ENCODE results near the gene LAMB4. TPM values are rescaled to one million over a fixed set of nuclear protein-coding genes. Genes with fewer than 3 reads are reported as not detected.

LAMB4 gene
- polyA plus RNA-seq, 1 donor: 0.70 TPM

DNA sequence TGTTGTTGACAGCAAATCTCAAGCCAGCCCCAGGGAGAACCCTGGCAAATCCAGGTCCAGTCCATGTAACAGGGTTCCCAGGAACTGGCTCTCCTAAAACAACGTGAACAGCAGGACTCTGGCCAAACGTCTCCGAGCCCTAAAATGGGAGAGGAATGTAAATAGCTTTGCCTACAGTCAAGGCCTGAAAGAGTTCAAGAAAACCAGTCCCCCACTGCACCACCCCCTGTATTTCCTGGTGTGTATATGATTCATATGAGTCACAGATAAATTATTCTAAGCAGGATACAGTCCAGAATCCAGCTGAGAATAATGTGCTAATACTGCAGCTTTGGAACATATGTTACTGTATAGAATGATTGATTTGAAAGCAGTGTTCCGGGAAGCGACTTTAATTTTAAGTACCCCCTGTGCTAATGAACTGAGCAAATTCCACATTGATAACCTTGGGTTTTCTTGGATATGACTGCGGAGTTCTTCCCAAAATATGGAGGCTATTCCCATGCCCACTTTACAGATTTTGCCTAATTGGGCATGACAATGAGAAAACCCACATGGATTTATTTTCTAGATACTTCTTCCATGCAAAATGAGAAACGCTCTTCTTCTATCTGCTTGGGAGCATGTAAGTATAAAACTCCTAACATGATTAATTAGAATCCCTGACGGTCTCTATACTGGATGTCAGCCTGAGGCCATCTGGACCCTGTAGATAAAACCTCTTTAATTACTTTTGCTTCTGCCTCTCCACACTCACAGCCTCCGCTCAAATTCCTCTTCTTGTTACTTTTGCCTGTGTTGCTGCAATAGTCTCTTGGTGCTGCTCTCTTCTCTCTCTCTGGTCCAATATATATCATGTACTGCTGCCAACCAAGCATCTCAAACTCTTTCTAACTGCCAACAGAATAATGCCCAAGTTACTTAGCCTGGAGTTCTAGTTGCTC lies 50.2 kb downstream of the LAMB4 start:
- no peak for DNase-seq

DNA sequence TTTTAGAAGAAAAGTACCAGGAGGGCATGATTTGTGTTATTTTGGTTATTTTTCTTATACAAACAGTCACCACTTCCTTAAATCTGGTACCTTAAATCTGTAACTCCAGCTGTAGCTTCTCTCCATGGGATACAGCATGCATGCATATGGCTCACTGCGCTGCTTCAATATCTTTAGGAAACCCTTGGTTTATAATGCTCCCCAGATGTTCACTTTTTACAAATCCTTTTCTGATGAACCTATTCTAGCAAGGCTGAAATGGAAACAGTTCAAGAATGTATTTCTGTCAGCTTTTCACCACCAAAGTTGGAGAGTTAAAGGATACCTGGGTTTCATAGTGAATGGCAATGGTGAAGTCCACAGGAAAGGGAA lies 50.9 kb downstream of the LAMB4 start:
- no peak for DNase-seq

DNA sequence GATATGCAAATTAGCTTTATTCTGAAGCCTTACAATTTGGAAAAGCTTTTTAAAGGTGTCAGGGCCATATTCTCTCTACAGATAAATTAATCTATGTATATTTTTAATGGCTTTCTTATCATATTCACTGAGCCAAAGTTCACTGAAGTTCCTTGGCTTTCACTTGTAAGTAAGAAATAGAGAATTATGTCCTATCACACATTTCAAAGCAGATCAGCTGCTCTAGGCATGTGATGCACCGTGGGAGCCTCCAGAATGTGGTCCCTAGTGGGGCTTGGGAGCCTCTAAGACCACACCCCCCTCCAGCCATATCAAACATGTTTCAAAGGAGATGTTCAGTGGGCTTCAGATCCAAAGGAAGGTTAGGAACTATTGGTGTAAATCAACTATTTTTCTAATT lies 51.5 kb downstream of the LAMB4 start:
- no peak for DNase-seq

DNA sequence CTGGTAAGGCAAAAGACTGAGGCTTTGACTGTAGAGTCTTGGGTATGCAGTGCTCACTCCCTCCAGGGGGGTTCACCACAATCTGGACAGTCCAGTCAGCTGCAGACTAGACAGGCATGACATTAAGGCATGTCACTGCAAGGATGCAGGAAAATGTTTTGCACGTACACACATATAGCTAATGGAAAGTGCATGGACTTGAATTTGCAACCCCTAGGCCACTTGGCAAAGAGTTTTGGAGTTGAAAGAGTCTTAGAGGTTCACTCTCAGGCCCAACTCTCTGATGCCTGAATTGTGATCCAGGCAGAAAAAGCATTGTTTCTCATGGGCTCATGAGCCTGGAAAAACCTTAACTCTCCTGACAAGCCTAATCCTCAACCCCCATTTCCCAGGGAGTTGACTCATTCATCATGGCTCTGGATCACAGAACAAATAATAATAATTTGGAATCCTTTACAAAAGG lies 51.9 kb downstream of the LAMB4 start:
- DNase-seq: no peak

DNA sequence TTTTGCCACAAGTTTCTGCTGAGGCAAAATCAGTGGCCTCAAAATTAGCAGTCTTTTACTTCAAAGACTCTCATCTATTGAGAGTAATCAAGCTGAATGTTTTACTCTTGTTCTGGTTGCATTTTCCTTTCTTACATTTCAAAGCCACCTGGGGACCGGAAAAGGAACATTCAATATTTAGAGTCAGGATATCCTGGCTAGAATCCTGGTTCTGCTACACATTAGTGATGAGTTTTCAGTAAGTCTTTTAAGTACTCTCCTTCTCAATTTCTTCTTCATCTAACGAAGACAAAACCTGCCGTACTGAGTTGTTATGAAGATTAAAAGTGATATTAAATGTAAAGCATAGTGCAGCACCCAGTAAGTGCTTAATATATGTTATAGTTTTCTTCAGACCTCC lies 52.5 kb downstream of the LAMB4 start:
- DNase-seq: no peak

DNA sequence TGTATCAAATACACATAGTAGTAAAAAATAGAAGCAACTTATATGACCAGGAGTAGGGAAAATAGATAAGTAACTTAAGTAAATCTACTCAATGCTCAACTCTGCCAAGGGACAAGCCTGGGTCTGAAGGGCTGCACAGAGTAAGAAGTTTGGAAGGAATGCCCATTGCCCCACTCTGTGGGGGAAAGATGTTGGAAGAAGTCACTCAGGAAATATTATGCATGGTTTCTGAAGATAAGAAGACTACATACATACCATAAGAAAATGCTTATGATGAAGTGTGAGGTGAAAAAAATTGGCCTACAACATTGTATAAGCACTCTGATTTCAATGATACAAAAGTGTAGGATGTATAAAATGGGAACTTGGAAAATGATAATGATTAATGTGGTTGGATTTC lies 54.0 kb downstream of the LAMB4 start:
- DNase-seq: no peak

DNA sequence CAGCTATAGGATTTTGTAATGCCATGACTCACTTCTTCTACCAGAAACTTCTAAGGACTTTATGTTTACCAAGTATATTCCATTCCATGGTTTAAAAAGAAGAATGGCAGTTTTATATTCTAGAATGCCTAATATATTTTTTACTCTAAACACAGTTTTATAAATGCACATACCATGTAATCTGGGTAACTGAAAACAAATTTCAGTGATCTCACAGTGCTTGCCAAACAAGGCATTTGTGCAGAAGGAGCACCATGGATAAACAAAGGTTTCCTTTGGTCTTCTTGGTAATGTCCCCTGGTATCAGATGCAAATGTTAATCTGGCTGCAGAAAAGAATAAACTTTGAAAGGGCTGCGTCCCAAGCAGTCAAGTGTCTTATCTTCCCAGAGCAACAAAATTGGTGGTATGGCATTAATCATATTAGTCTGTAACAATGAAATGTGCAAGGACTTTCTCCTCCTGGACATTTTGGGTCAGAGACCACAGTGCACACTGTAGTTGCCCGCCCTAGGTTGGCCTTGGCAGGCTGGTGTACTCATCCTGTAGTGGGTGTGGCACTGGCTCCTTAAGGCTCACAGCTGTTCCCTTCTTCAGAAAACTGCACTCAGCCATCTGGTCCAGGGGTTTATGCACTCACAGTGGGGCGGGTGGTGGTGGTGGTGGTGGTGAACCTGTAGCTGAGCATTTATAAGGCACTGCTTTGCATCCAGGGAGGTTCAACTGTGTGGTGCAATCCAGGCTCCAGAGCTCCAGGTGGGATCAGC lies 56.7 kb downstream of the LAMB4 start:
- no peak for DNase-seq

DNA sequence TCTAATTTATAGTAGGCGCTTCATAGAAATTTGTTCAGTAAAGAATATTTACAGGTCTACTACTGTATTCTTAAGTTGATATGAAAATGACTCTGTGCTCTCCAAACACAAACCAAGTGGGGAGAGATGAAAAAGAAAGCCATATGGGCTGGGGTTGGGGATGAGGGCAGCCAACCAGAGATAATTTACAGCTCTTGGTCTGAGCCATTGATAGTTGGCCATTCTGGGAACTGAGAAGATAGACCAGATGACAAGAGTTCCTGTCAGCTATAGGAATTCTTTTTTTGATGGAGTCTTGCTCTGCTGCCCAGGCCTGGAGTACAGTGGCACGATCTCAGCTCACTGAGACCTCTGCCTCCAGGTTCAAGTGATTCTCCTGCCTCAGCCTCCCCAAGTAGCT lies 57.4 kb downstream of the LAMB4 start:
- no peak for DNase-seq

DNA sequence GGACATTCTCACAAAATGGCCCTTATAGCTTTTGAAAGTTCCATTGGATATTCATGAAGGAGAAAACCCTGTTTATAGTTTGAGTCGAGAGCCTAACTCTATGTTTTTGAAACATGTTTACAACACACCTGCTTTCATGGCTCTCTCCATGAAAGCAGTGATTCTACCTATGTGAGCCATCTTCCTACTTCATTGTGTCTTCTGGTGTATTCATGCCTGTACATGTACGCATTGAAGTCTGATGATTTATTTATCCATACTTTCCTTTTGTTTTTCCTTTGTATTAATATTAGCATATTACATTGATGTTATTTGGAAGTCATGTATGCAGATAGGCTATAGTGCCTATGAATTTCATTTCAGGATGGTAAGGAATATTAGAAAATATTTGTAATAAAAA lies 58.0 kb downstream of the LAMB4 start:
- no peak for DNase-seq

DNA sequence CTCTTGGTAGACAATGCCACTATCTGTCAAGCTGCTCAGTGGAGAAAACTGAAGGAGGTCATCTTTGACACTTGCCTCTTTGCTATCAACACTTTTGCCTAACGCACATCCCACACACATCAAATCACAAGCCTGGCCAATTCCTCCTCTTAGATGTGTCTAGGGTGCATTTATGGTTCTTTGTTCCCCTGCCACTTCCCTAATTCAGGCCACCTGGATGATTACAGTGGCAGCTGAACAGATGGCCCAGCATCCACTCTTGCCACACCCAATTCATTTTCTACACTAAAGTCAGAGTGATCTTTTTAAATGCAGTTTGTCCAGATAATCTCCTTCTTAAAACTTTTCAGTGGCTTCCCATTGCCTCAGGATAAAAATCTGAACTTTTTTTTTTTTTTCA lies 58.6 kb downstream of the LAMB4 start:
- DNase-seq: no peak

DNA sequence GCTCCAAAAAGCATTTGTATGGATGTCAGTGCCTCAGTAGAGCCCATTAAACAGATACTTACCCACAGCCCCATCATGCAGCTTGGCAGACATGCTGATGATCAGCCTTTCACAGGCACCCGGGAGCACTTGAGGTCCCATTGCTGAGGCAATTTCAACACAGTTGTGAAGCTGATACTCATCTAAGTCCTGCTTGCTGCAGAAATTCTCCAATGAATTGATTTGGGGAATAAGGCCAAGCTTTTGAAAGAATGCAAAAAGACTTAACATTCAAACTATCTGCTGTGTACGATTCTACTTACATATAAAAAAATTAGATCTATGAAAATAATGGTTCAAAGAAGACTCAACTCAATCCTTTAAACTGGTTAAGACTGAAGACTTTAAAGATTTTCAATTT lies 60.5 kb downstream of the LAMB4 start:
- DNase-seq: no peak

DNA sequence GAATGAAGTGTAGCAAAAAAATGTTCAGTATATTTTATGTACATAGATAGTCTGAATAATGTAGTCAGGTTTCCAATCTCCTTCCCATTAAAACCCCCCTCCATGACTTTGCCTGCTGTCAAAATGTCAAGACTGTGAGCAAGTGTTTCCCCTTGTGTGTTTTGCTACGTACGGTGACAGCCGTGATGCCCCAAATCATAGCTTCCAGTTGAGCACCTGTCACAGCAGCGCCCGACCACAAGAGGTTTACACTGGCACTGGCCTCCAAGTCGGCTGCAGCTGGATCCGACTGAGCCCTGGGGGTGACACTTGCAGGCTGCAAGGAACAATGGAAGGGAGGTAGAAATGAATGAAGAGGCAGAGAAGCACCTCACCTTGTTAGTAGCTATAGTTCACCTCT lies 62.3 kb downstream of the LAMB4 start:
- DNase-seq: no peak

DNA sequence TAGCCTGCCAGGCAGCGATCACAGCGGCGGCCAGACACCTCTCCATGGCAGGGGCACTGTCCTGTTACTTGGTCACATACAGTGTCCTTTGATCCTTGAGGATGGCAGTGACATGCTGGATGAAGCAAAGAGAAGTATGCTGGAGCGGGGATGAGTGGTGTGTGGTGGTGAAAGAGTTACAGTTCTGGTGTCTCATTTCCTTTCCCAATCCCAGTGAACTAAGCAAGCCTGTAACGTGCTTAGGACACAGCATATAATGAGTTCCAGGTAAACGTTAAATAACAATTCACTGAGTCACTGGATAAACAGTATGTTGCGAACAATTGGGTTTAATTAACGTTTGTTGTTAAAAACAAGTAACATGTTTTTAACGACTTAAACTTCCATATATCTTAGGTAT lies 63.7 kb downstream of the LAMB4 start:
- DNase-seq: no peak

DNA sequence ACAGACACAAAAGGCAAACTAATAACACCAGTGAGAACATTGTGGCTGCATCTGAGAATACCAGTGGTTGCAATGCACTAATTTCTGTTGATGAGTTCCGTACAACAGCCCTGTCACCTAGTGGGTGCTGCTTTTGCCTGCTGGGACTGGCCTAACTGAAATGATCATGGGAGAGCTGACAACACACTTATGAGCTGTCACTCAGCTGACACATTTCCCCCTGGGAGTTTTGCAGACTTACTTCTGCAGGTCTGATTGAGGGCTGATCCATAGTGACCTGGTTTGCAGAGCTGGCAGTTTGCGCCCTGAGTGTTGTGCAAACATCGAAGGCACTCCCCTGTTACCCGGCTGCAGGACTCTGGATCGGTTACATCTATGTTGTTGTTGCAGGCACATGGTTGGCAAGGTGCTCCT lies 66.6 kb downstream of the LAMB4 start:
- no peak for DNase-seq

DNA sequence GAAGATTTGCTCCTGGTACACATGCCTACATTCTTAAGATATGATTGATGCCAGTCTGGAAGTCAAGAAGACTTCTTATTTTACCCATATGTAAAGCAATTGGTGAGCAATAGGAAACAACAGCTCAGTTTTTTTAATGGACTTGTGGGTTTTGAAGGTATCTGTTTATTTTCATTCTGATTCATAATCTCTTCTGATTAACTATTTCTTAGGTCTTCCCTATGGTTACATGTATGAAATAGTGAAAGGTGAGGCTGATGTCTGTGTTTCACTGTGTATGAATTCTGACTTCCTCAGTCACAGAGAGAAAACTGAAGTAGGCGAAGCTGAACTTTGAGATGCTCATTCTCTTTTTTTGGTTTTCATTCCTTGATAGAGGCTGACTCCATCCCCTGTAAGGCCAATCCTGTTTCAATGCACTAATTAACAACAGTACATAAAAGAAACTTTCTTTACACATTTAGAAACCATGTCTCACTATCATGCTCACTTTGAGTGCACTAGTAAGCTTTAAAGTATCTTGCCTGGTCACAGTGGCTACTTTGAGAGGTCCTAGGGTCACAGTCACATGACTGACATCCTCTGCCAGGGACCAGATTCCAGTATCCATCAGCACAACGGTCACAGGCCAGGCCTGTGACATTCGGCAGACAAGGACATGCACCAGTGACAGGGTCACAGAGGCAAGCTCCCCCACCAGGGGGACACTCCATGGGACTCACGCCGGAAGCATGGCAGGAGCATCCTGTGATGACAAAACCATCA lies 67.7 kb downstream of the LAMB4 start:
- no peak for DNase-seq

DNA sequence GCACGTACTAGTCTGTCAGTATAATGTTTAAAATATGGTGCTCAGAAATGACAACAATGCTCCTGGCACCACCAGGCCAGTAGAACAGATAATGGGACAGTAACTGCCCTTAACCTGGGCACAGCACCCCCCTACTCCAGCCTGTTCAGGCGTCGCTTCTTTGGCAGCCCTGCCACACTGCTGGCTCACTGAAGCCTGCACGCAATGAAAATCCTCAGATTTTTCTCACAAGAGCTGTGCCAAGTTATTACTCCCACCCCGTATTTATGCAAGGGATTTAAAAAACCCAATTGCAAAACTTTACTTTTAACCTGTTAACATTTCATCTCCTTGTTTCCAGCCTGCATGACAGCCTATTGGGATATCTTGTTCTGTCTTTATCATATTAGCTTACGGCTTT lies 70.6 kb downstream of the LAMB4 start:
- no peak for DNase-seq

DNA sequence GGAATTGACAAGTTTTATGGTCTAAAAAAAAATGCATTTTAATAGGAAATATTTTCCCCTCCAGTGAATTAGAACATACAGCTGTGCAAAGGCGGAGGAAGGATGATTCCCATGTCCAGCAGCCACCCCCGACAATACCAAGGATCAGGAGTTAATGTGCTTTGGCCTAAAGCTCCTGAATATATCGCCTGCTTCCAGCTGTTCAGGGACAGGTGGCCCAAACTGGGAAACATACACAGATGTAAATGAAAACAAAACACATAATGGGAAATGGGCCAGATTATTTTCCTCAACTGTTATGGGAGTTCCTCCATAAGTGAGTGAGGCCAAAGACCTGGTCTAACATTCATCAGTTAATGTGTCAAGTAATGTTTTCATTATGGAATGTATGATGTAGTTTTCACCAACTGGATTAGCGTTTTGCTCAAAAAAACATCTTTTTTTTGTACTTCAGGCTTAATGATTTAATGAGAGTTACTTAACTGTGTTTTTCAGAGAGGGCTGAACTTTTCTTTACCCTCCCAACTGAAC lies 72.1 kb downstream of the LAMB4 start:
- peak; percentile 80 for DNase-seq

DNA sequence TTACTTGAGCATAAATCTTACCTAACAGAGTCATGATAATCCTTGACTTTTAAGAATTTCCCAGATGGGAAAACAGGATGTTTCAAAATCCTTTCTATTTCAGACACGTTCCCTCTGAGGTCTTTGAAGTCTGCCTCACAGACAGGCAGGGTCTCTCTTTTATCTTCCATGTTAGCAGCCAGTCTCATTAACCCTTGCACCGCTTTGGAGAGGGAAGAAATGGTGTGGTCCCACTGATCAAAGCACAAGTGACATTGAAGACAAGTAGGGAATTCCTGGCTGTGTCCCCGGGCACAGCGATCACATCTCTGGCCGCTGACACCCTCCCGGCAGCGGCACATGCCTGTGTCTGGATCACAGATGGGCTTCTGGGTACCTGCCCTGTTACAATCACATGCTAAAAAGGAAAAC lies 74.5 kb downstream of the LAMB4 start:
- DNase-seq: no peak

DNA sequence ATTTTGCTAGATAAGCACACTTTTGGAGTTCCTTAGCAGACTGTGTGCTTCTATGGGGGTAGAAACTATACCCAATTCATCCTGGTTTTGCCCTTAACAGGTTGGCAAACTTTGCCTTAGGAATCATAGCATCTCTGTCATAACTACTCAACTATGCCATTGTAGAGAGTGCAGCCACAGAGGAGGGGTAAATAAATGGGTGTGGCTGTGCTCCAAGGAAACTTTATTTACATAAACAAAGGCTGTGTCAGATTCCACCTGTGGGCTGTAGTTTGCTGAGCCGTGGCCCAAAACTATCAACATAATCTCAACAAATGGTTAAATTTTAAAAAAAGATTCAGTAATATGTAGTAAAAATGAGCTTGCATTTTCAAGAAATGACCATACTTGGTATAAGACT lies 75.6 kb downstream of the LAMB4 start:
- DNase-seq: no peak

DNA sequence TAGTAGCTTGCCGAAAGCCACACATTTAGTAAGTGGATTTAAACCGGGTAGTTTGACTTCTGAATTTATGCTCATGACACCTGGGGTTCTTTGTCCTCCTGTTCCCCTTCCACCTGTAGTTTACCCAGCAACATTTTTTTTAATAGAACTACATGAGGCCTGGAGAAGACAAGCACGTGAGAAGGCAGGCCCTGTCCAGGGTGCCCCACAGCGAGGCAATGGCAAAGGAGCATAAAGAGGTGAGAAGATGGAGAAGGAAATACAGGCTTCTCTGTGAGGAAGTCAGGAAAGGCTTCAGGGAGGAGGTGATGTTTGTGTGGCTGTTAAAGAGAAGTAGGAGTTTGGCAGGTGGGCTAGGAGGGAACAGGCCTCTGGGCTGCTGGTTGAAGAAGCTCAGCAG lies 76.9 kb downstream of the LAMB4 start:
- DNase-seq: no peak

DNA sequence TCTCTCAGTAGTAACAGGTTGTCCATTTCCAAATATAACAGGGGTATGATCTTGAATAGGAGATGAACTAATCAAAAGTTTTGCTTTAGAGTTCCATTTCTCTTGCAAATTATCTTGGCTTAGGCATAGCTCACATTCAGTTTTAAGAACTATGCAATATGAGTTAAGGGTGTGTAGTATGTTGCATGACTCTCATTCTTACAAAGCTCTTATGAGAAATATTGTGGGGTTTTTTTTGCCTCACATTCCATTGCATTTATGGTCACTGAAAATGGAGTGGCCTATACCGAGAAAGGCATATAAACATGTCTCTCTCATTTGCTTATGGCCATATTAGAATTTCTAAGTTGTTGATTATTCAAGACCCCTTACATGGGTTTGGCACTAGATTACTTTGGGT lies 78.7 kb downstream of the LAMB4 start:
- no peak for DNase-seq

DNA sequence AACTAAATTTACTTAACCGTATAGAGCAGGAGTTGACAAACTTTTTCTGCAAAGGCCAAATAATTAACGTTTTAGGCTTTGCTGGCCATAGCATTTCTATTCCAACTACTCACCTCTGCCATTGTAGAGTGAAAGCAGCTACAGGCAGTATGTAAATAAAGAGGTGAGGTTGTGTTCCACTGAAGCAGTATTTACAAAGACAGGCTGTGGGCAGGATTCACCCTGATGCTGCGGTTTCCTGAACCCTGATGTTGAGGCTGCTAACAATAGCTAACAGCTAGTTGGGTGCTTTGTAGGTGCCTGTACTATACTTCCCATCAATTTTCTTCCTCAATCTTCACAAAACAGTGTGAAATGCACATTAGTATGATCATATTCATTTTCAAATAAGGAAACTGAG lies 80.2 kb downstream of the LAMB4 start:
- no peak for DNase-seq

DNA sequence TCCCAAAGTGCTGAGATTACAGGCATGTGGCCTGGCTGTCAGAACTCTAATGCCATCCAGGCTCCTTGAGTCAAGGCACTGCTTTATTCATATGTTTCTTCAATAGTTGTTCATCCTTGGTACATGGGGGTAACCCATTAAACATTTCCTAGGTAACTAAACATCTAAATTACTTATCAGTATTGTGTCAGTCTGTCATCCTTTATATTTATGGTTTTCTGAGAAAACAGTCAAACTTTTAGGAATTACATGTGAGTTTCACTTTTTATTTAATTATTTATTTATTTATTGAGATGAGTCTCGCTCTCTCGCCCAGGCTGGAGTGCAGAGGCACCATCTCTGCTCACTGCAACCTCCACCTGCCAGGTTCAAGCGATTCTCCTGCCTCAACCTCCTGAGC lies 81.7 kb downstream of the LAMB4 start:
- DNase-seq: no peak
